CD4-positive, alpha-beta T cell treated with Interleukin-17A for 1 hour (primary cell): ENCODE results near the gene CD40LG.
A peak's percentile ranks its signal among the peaks of the same experiment; 100 is the strongest.

Experiments
- DNase-seq: peaks from one replicate; pipeline ENCODE4 v3.0.0-alpha.2; 2020

The CD40LG gene

DNA sequence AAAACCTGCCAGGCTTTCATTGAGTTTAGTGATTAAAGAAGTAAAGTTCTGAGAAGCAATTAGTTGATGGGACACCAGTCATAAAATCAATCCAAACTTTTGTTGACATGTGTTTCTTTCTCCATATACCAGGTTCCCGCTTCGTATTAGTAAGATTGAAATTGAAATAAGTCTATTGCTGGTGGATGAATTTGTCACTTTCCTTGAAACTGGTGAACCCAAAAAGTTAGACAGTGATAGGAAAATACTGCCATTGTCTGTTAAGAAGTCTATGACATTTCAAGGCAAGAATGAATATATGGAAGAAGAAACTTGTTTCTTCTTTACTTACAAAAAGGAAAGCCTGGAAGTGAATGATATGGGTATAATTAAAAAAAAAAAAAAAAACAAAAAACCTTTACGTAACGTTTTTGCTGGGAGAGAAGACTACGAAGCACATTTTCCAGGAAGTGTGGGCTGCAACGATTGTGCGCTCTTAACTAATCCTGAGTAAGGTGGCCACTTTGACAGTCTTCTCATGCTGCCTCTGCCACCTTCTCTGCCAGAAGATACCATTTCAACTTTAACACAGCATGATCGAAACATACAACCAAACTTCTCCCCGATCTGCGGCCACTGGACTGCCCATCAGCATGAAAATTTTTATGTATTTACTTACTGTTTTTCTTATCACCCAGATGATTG lies at the start of gene CD40LG:
Gene CD40LG (plus strand): TSS at position 482 of the 684 bp plus-strand sequence. CDS start 91 bp downstream, at position 573.
- DNase-seq, result peak; percentile 52

DNA sequence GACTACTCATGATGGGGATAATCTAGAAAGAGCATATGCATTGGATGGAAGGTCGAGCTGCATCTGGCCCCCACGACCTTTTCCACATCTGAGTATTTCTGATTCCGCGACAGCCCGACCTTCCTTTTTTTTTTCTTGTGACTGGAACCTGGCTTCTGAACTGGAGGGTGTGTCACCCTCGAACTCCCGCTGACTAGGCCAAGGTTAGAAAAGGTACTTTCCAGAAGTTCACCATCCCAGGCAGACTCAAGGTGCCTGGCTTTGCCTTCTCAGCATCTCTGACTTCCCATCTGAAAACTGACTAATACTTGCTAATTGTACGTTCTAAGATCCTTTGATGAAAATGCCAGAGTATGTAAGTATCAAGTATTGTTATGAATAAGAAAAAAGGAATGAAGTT lies 49.3 kb upstream of the CD40LG start:
- peak; percentile 44 for DNase-seq

DNA sequence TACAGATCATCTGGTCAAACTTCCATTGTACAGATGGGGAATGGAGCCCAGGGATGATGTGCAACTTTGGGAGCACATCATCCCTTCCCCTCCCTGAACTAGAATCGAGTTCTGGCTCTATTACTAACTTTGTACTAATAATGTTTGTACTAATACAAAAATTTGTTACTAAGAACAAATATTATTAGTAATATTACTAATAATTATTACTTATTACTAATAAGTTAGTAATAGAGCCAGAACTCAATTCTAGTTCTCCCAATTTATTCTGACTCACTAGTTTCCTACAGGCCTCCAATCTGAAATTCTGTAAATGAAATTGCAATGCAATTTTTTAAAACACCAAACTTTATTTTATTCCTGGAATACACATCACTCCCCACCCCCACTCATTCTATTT lies 47.9 kb upstream of the CD40LG start:
- no peak for DNase-seq

DNA sequence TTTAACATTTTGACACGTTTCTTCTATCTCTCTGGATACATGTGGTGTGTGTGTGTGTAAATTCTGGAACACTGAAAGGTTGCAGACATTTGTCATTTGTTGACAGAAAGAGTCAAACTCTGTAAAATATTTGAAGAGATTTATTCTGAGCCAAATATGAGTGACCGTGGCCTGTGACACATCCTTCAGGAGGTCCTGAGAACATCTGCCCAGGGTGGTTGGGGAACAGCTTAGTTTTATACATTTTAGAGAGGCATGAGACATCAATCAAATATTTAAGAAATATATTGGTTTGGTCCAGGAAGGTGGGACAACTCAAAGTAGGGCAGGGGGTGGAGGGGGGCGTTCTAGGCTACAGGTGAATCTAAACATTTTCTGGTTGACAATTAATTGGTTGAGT lies 40.7 kb upstream of the CD40LG start:
- no peak for DNase-seq

GRCh38 chrX:136608295-136608933 lies 39.5 kb upstream of the CD40LG start:
- DNase-seq, result peak; percentile 74

DNA sequence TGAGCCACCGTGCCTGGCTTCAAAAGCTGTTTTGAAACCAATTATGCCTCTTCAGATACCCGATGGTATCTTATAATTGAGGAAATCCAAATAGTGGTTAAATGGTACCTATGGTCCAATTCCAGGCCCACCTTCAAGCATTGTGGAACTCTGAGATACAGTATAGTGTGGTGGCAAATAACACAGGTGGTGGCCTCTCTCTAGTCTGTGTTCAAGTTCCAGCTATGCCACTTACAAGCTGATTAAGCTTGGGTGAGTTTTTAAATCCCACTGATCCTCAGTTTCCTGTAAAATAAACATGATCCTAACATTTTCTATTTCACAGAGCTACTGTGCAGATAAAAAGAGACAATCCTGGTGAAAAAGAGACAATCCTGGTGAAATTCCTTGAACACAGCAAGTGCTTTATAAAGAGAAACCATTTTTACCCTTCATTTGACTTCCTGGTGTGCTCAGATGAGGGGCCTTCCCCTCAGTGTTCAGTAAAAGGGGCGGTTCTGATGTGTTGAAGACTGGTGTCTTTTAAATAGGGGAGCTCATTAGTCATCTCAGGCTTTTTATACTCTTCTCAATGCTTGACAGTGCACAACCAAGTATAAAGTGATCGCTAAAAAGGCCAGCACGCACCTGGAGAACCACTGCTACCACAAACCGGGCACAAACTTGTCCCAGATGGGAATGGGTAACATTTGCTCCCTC lies 30.8 kb upstream of the CD40LG start:
- DNase-seq, result peak; percentile 59

- peak; percentile 68 for DNase-seq
These were observed 28.0 kb upstream of the CD40LG start for GRCh38 chrX:136619899-136620505.

DNA sequence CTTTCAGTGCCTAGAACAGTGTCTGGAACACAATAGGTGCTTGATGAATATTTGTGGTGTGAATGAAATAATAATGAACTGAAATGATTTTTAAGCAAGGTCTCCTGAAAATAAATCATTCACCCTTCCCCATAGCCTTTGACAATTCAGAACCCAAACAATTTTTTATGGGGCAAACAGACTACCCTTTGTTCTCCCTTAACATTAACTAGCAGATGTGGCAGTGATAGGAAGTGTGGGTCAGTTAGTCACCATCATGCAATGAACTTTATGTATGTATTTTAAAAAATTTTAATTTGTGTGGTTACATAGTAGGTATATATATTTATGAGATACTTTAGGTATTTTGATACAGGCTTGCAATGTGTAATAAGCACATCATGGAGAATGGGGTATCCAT lies 27.2 kb upstream of the CD40LG start:
- DNase-seq, result no peak

GRCh38 chrX:136622568-136622967 lies 25.4 kb upstream of the CD40LG start:
- DNase-seq, result no peak

DNA sequence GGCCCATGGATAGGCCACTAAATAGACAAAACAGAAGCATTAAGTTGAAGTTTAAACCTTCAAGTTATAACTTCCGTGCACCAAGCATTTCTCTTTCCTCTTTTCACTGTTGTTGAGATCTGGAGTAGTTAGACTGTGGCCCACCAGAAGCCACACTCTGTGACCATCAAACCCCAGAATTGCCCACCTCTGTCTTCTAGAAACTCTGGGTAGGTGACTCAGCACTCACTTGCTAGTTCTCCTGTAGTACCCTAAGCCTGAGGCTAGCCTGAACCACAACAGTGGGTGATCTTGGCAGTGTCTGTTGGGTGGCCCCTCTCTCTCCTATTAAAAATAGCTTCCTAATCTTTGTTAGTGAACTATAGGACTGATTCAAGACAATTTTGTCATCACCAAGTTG lies 24.6 kb upstream of the CD40LG start:
- no peak for DNase-seq

DNA sequence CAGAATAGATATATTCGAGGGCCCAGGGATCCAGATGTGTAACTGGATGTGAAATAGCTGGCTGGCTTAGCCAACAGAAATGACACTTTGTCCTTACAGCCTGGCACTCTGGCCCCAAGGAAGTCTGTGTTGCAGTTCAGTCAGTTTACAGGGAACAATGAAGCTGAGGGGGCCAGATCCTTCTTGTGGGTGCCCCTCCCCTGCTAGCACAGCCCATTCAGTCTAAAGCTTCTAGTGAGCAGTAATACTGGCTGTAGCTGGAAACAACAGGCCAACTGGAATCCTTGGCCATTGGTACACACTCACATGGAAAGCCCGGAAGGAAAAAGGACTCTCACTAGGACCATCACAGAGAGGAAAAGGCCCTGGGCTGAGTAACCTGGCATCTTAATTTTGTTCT lies 22.7 kb upstream of the CD40LG start:
- no peak for DNase-seq

GRCh38 chrX:136626237-136626636 lies 21.7 kb upstream of the CD40LG start:
- no peak for DNase-seq

- no peak for DNase-seq
These were observed 21.1 kb upstream of the CD40LG start for GRCh38 chrX:136626891-136627290.

DNA sequence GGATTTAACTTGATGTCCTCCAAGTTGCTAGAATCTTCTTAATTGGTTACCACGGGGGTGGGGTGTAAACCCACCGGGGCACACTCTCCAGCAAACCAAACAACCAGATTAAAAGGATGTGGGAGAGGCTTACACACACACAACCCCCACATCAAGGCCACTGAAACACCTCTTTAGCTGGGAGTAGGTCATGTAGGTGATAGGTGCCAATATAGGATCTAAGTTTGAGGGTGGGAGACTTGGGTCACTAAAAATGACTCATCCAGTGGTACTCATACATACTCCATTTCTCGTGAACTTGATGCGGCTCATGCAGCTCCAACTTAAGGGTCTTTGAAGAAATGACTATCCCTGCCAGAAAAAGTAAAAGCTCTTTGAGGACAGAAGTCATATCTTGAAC lies 20.5 kb upstream of the CD40LG start:
- peak; percentile 50 for DNase-seq

DNA sequence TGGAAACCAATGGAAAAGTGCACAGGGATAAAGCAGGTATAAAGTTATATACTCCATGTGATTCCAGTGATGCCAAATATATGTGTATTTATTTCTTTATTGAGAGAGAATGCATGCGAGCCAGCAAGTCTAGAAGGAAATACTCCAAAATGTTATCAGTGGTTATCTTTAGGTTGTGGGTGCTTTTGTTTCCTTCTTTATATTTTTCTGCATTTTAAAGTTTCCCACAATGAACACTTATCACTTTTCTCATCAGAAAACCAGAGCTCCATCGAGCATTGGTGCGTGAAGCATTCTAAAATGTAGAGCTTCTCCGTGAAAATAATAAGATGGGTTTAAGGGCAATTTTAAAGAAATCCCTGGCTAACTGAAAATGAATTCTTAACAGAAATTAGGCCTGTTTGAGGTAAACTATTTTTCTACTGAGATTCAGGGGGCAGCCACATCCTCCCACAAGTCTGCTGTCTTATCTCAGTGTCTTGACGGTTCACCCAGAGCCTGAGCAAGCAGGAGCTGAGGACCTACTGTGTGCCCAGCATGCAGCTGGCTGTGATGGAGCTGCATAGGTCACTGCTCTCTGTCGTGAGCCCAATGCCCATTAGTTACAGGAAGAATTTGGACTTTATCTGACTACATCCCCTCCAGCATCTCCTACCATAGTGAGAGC lies 18.7 kb upstream of the CD40LG start:
- DNase-seq, result no peak

DNA sequence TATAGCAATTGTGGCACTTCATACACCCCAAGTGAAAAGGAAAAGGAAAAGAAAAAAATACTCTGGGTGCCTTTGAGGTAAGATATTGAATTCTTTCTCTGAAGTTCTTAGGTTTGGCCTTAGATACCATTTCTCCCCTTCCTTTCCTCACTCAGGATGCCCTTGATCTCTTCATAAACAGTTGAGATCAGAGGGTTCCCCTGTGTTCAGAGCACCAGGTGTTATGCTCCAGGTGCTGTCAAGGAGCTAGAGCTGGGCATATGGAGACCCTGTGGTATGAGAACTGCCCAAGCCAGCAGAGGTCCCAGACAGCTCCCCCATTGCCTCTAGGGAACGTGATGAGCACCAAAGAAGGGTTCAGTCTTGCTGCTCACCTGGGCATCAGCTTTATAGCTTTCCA lies 17.1 kb upstream of the CD40LG start:
- DNase-seq, result no peak

GRCh38 chrX:136635235-136635634 lies 12.7 kb upstream of the CD40LG start:
- peak; percentile 67 for DNase-seq

DNA sequence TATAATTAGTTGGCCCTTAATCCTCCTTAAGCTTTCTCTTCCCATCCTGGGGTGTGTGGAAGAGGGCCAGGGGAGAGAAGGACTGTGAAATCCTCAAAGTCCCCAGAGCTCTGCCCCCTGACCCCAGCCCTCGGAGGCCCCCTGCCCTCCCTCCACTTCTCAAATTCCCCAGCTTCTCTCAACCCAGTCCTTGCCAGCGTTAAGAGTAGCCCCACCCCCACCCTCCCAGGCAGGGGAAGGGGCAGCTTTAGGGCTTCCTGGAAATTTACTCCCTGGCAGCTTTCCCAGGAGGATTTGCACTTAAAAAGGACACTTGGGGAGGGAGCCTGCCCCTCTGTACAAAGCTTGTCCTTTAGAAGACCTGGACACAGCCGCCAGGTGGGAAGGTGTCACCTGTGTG lies 11.8 kb upstream of the CD40LG start:
- DNase-seq, result no peak

GRCh38 chrX:136639506-136640176 lies 8.3 kb upstream of the CD40LG start:
- DNase-seq, result no peak

DNA sequence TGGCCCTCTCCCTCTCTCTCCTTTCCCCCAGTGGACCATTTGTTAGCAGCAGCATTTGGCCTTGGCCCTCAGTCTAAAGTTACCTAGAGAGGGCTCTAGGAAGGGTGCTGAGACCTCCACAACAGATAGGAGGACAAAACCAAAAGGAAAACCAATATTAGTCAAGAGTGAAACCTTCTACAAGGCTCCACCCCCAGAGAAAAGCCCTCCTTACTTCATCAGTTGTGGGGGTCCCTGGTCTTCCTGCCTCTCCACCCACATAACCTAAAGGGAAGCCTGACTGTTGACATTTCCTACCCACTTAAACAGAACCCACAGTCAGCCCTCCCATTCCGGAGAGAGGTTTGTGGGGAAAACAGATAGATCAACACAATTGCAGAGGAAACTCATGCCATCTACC lies 4.7 kb upstream of the CD40LG start:
- DNase-seq, result peak; percentile 32

DNA sequence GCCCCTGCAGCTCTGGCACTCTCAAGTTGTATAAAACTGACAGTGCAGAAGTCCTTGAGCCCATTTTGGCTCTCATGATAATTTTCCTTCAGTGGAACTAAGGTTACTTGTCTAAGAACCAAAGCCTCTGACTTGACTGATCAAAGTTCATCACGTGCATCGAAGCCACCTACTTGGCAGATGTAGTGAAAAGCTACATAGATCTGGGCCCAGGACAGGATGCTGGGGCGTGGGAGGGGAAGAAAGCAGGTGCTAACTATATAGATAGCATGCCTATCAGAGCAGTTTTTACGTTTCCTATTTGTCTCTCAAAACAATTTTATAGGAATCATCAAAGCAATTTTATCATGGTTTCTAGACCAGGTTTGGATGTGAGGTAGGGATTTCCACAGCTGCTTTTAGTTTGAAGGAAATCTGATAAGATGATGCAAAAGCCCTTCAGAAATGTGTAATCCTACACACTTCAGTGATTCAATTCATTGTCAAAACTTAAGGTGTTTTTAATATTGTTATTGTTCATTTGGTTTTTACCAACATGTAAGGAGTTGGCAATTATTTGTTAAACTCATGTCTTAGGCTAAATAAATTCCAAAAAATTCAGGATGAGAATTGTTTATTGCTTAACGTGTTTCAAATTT lies 1.2 kb upstream of the CD40LG start:
- peak; percentile 63 for DNase-seq

DNA sequence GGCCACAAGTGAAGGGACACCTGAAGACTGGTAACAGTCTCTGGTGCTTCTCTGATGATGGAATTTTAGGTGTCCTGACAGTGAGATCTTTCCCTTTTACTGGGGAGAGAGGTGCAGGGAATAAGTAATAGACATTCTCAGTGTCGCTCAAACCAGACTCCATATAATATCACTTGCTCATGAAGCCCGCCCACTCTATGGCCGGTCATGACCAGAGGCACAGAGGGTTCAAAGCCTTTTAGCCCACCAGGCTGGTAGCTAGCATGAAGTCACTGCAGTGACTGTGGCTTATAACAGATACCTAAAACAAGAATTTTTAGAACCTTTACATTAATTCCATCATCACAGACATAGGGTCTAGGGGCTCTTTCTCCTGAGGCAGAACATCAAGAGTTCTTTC lies 2.9 kb downstream of the CD40LG start:
- DNase-seq, result no peak
